ENCODE data around the gene PRR7.

The PRR7 gene

GRCh38 chr5:177486256-177486655 is 39.6 kb downstream of the PRR7 start:
- no peak for DNase-seq

DNA sequence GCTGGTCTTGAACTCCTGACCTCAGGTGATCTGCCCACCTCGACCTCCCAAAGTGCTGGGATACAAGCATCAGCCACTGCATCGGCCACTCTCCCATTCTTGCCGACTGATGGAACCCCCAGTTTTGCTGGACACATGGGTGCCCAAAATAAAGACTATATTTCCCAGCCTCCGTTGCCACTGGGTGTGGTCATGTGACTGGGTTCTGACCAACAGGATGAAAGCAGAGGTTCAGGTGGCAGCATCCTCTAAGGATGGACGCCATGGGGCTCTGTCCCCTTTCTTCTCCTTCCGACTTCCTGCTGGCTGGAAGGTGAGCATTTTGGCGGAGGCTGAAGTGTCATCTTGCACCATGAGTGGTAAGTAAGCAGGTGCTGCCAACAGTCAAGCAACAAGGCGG is 40.5 kb downstream of the PRR7 start:
- DNase-seq = no peak

GRCh38 chr5:177487975-177488374 is 41.4 kb downstream of the PRR7 start:
- no peak for DNase-seq

DNA sequence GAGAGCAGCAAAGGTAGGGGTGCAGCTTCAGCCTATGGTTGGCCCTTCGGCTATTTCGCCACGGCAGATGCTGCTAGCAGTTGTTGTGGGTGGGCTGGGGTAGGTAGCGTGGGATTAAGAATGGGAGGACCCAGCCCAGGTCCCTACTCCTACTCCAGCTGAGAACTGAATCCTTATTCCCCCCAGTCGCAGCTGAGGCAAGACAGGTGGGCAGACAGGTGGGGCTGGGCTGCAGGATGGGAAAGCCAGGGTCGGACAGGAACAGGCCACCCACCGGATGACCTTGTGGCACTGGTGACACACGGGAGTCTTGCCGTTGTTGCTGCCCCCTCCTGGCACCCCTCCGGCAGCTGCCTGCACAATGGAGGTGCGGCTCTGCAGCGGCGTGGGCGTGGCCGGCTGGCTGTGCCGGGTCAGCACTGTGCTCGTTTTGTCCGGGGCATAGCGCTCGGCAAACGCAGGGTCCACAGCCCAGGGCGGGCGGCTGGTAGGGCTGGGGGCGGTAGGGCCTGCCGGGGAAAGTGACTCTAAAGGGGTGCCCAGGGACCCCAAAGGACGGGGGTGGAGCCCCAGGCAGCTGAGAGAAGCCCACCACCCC is 42.6 kb downstream of the PRR7 start:
- DNase-seq = no peak

- no peak for DNase-seq
These were observed 43.8 kb downstream of the PRR7 start for GRCh38 chr5:177490311-177490991.

- no peak for DNase-seq
These were observed 44.4 kb downstream of the PRR7 start for GRCh38 chr5:177490992-177491391.

GRCh38 chr5:177491429-177491945 is 44.9 kb downstream of the PRR7 start:
- DNase-seq = no peak

- no peak for DNase-seq
These were observed 45.6 kb downstream of the PRR7 start for GRCh38 chr5:177491983-177492746.

- no peak for DNase-seq
These were observed 46.2 kb downstream of the PRR7 start for GRCh38 chr5:177492841-177493240.

DNA sequence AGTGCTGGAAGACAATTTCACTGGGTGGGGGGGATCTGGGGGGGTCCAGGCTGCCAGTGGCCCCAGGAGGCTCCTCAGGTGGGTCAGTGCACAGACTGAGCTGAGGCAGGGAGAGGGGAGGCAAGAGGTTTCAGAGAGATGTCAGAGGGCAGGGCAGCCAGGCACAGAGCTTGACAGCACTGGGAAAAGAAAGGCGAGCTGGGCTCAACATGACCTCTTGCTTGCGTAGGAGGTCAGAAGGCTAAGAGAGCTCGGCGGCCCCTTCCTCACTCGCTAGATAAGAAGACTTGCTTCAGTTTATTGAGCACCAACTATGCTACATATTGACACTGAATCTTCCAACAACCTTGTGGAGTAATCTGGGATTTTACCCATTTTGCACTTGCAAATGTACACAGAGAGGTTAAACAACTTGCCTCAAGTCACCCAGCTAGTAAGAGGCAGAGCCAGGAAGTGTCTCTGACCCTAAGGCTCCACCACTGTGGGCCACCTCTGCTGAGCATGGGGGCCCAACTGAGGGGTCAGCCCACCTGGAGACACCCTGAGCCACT is 47.3 kb downstream of the PRR7 start:
- DNase-seq = no peak

GRCh38 chr5:177494346-177495195 is 48.0 kb downstream of the PRR7 start:
- DNase-seq = peak; percentile 78 to 85

GRCh38 chr5:177495243-177496060 is 48.8 kb downstream of the PRR7 start:
- DNase-seq = peak in 1 of 2 experiments; percentile 60

GRCh38 chr5:177496070-177496726 is 49.6 kb downstream of the PRR7 start:
- peak; percentile 67 to 80 for DNase-seq

DNA sequence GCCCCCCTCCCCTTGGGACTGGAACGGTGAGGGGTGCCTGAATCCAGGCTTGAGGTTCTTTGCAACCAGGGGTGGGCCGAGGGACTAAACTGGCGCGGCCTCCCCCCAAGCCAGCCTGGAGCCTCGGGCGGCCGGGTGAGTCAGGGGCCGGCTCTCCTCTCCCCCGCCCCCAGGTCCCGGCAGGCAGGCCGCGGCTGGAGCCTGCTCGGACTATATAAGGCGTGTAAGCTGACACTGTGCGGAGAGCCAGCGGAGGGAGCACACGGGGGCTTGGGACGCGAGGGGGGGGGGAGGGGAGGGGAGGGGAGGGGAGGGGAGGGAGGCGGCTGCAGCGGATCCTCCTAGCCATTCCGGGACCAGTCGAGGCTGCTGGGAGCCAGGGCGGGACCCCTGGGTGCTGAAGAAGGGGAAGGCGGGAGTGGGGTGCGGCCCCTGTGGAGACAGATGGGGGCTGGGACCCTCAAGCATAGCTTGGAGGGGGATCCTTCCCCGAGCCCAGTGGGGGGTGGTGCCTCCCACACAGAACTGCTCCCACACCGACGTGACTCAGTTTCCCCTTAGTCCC is 50.2 kb downstream of the PRR7 start:
- DNase-seq = peak; percentile 57 to 66

GRCh38 chr5:177497292-177498012 is 50.8 kb downstream of the PRR7 start, which contains the start of gene PDLIM7:
PDLIM7 (minus strand) TSS chr5:177497604; CDS start chr5:177496512, 1,092 bp downstream.
- peak; percentile 88 to 97 for DNase-seq

- DNase-seq = no peak
These were observed 51.6 kb downstream of the PRR7 start for GRCh38 chr5:177498013-177498787.

DNA sequence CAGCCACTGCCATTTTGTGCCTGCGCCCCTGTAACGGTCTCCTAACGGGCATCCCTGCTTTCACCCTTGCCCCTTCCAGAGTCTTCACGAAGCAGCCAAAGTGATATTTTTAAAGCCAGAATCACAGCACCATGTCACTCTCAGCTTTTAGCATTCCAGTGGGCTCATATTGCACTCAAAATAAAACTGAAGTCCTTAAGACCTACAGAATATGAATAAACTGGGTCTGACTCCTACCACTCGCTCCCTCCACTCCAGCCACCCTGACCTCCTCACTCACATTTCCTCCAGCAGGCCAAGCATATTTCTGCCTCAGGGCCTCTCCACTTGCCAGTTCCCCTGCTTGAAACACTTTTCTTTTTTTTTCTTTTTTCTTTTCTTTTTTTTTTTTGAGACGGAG is 53.2 kb downstream of the PRR7 start:
- no peak for DNase-seq

GRCh38 chr5:177500685-177501522 is 54.3 kb downstream of the PRR7 start:
- peak; percentile 47 to 84 for DNase-seq

Measured in SW 1271 (cell line).